Renal cortical epithelial cell (primary cell): ENCODE data around the gene GAB3. TPM values are rescaled to one million over a fixed set of nuclear protein-coding genes. Genes with fewer than 3 reads are reported as not detected.

Source experiments
- DNase-seq: peaks from one replicate; pipeline ENCODE4 v3.0.0-alpha.2; 2011; ENCODE audit warnings: low read depth
- total RNA-seq: library from RNA; depleted of rRNA; stranded (reverse); fragments of >200 nt; gene quantifications from 2 replicates; pipeline ENCODE4 v1.2.3, GENCODE V29; 2014

Gene GAB3
- total RNA-seq, 1 donor from 2014 or later: 0.70 TPM

- no peak for DNase-seq
Measured at GRCh38 chrX:154751203-154751668, 359 bp upstream of the GAB3 start.

- no peak for DNase-seq
Measured at GRCh38 chrX:154749856-154750255, 1.0 kb downstream of the GAB3 start.

GRCh38 chrX:154748712-154749339 is 2.1 kb downstream of the GAB3 start:
- peak; percentile 36 for DNase-seq

GRCh38 chrX:154742613-154743012 is 8.3 kb downstream of the GAB3 start:
- DNase-seq: no peak

GRCh38 chrX:154739952-154740465 is 10.9 kb downstream of the GAB3 start:
- DNase-seq: no peak

GRCh38 chrX:154738011-154738738 is 12.7 kb downstream of the GAB3 start:
- DNase-seq: peak; percentile 66

GRCh38 chrX:154737136-154737535 is 13.7 kb downstream of the GAB3 start:
- DNase-seq: no peak

GRCh38 chrX:154735695-154736393 is 15.0 kb downstream of the GAB3 start:
- peak; percentile 87 for DNase-seq

- peak; percentile 80 for DNase-seq
Measured at GRCh38 chrX:154734061-154734781, 16.7 kb downstream of the GAB3 start.

GRCh38 chrX:154733066-154733425 is 17.8 kb downstream of the GAB3 start:
- no peak for DNase-seq

GRCh38 chrX:154732421-154733065 is 18.3 kb downstream of the GAB3 start:
- DNase-seq: peak; percentile 77

- DNase-seq: no peak
Measured at GRCh38 chrX:154731881-154732280, 19.0 kb downstream of the GAB3 start.

GRCh38 chrX:154731184-154731583 is 19.7 kb downstream of the GAB3 start:
- no peak for DNase-seq

- DNase-seq: peak; percentile 90
Measured at GRCh38 chrX:154730253-154730891, 20.5 kb downstream of the GAB3 start.

- DNase-seq: no peak
Measured at GRCh38 chrX:154729439-154729838, 21.4 kb downstream of the GAB3 start.

GRCh38 chrX:154728431-154729190 is 22.3 kb downstream of the GAB3 start:
- no peak for DNase-seq

- DNase-seq: peak; percentile 66
Measured at GRCh38 chrX:154727871-154728270, 23.0 kb downstream of the GAB3 start.

- DNase-seq: no peak
Measured at GRCh38 chrX:154727418-154727817, 23.5 kb downstream of the GAB3 start.

GRCh38 chrX:154724993-154725756 is 25.7 kb downstream of the GAB3 start:
- DNase-seq: no peak
